Panc1 (cell line): ENCODE results near the gene NEAT1.

Experiments used
- POLR2AphosphoS5 ChIP-seq: IDR thresholded peaks from 2 replicates; pipeline ENCODE4 v1.6.1; 2012; ENCODE audit warnings: mild to moderate bottlenecking, low read depth, low read length, moderate library complexity
- TCF7L2 ChIP-seq: IDR thresholded peaks from 2 replicates; pipeline ENCODE4 v1.6.1; 2011; ENCODE audit warnings: mild to moderate bottlenecking, low read depth, low read length, inconsistent platforms
- TF ChIP-seq, protein P1 (sequence below): fragments of 450-650 bp; IDR thresholded peaks from 2 replicates; pipeline ENCODE4 v1.5.1; 2017; ENCODE audit warnings: mild to moderate bottlenecking
- TF ChIP-seq, protein P2 (sequence below), 2 experiments: IDR thresholded peaks; 2 replicates each; pipeline ENCODE4 v1.6.1; 2011 to 2012; ENCODE audit warnings: low read depth in 2 of 2, control low read depth in 1 of 2, low read length in 1 of 2, mild to moderate bottlenecking in 1 of 2, moderate library complexity in 1 of 2; ENCODE audit not compliant: insufficient read depth in 1 of 2

DNA sequence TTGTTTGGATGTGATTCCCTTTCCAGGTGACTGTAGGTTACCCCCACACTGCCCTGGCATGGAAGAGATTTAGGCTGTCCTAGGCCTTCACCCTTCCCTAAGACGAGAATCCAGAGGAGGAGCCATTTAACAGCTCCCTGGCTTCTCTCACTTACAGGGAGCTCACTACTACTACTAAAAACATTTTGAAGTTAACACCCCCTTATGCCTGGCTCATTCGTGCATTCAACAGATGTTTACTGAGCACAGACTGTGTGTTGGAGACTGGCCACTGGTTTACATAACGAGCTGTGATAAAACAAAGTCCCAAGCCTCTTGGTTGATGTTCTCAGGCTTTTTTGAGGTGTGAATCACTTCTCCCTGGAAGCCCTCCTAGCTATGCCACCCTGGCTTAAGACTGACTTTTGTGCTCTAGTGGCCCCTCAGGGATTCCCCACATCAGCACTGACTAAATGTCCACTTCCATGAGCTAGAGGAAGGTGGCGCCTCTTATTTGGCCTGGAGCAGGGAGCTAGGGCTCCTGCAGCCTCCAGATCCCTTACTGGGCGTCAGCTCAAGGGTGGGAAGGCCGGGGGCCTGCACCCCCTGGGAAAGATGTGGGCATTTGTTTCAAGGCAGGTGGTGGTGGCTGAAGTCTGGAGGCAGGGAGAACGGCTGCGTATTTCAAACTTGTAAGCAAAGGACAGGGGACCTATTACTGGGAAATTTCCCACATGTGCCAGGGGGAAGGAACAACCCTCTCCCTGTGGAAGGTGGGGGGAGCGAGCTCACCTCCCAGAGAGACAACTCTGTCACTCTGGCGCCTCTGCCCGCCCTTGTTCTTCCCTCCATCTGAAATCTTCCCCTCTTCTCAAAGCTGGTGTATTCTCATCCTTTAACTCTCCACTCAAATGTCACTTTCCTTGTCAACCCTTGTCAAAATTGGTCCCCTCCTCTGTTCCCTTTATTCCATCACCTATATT is 56.9 kb downstream of the NEAT1 start:
- TF ChIP-seq, protein P1, sequence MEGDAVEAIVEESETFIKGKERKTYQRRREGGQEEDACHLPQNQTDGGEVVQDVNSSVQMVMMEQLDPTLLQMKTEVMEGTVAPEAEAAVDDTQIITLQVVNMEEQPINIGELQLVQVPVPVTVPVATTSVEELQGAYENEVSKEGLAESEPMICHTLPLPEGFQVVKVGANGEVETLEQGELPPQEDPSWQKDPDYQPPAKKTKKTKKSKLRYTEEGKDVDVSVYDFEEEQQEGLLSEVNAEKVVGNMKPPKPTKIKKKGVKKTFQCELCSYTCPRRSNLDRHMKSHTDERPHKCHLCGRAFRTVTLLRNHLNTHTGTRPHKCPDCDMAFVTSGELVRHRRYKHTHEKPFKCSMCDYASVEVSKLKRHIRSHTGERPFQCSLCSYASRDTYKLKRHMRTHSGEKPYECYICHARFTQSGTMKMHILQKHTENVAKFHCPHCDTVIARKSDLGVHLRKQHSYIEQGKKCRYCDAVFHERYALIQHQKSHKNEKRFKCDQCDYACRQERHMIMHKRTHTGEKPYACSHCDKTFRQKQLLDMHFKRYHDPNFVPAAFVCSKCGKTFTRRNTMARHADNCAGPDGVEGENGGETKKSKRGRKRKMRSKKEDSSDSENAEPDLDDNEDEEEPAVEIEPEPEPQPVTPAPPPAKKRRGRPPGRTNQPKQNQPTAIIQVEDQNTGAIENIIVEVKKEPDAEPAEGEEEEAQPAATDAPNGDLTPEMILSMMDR = peak; percentile 82; the same call in 1 of the 2 replicates
- TF ChIP-seq, protein P2, sequence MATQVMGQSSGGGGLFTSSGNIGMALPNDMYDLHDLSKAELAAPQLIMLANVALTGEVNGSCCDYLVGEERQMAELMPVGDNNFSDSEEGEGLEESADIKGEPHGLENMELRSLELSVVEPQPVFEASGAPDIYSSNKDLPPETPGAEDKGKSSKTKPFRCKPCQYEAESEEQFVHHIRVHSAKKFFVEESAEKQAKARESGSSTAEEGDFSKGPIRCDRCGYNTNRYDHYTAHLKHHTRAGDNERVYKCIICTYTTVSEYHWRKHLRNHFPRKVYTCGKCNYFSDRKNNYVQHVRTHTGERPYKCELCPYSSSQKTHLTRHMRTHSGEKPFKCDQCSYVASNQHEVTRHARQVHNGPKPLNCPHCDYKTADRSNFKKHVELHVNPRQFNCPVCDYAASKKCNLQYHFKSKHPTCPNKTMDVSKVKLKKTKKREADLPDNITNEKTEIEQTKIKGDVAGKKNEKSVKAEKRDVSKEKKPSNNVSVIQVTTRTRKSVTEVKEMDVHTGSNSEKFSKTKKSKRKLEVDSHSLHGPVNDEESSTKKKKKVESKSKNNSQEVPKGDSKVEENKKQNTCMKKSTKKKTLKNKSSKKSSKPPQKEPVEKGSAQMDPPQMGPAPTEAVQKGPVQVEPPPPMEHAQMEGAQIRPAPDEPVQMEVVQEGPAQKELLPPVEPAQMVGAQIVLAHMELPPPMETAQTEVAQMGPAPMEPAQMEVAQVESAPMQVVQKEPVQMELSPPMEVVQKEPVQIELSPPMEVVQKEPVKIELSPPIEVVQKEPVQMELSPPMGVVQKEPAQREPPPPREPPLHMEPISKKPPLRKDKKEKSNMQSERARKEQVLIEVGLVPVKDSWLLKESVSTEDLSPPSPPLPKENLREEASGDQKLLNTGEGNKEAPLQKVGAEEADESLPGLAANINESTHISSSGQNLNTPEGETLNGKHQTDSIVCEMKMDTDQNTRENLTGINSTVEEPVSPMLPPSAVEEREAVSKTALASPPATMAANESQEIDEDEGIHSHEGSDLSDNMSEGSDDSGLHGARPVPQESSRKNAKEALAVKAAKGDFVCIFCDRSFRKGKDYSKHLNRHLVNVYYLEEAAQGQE (IDR thresholded peaks at IDR 0.05; ENCODE audit: insufficient read depth in 1 of 2, low read depth in 2 of 2, low read length in 1 of 2) = no peak
- TF ChIP-seq TCF7L2 (no peak), POLR2AphosphoS5 (peak; percentile 77)
